Prostate gland (tissue), 2 donors: ENCODE measurements around the gene COL5A1.

ENCODE experiments used
- CTCF ChIP-seq, 4 experiments: fragments of 200-600 bp in 2 of 4; fragments of 450-650 bp in 2 of 4; sonication (generic) in 2 of 4; IDR thresholded peaks; 1 replicate in 3 of 4; 2 replicates in 1 of 4; pipeline ENCODE4 v1.5.1; 2016 to 2019; ENCODE audit warnings: antibody characterized with exemption in 4 of 4, mild to moderate bottlenecking in 2 of 4, moderate library complexity in 2 of 4
- POLR2A ChIP-seq: fragments of 450-650 bp; IDR thresholded peaks from one replicate; pipeline ENCODE4 v1.6.1; 2016; ENCODE audit warnings: antibody characterized with exemption, mild to moderate bottlenecking

- TF ChIP-seq CTCF (IDR thresholded peaks at IDR 0.05) (no peak), POLR2A (no peak)
Observed at GRCh38 chr9:134770972-134771971, 129.7 kb downstream of the COL5A1 start.
